NK-92 (cell line): Measurements from ENCODE around the gene MEGF9.
"Not testable (repeated sequence)": the region's sequence is repeated elsewhere in the genome, so short reads cannot be mapped to it uniquely, and the experiment has no call there.

Experiments used
- DNase-seq: peaks from one replicate; lab custom pipeline; 2025; ENCODE audit not compliant: unreplicated experiment; lab: John Stamatoyannopoulos, UW

MEGF9 gene

DNA sequence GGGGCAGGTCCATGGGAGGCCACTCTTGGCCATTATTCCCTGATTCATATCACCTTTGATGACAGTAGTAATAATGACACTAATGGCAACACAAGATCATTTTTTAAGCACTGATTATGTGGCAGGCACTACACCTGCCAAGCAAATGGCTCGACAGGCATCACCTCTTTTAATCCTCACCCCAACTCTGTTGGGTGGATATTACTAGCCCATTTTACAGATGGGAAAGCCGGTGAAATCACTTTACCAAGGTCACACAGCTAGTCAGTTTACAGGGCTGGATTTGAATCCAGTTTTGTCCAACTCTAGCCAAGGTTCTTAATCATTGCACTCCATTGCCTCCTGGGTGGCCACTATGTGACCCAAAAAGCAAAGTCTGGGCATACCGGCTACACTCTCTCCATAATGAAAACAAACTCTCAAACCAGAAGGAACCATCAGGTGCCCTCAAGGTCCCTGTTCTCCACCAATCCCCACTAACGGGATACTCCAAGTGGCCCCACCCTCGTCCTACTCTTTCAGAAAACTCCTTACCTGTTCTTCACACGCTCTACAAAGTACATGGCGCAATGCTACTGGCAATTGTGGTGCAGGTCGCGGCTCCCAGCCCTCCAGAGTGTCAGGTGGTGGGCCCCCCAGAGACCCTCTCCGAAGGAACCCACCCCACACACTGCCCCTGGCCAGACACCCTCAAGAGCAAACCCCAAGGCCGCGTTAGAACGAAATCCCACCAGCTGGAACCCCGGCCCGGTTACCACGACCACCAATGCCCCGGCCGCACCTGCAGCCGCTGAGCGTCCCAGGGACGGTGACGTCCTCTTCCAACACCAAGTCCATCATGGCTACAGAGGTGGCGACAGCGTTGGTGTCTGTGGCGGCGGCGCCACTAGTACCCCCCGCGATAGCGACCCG lies 134.9 kb downstream of the MEGF9 start:
- no peak for DNase-seq

- no peak for DNase-seq
Observed at GRCh38 chr9:120574473-120574872, 139.8 kb downstream of the MEGF9 start.

- no peak for DNase-seq
Observed at GRCh38 chr9:120572472-120572871, 141.8 kb downstream of the MEGF9 start.

DNA sequence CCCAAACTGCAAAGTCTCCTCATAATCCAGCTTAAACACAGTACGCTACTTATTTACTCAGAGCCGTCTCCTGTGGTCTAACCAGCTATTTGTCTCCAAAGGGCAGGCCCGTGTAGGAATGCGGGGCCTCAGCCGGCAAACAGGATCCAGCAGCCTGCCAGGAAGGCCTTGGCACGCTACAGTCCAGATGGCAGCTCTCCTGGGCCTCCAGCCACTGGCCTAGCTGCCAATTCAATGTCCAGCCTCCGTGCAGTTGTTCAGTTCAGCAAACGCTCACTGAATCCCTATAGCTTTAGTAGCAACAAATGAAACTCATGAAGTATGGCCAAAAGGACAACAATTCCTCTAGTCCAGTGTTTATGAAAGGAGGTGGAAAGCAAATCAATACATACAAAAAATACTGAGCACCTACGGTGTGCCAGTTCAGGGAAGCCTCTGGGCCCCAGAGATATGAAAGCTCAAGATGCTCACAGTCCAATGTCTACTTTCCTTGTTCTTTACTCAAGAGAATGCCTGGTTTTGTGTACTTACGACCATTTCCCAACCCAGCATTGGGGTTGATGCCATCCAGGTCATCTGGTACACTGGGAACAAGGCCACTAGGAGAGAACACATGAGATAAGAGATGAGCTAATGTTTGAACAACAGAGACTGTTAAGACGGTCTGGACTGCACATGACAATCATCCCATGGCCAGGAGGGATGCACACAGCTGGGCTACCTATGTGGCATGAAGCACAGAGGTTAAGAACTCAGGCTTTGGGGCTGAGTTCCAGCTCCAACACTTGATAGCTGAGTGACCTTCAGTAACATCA lies 142.6 kb downstream of the MEGF9 start:
- DNase-seq, result no peak

DNA sequence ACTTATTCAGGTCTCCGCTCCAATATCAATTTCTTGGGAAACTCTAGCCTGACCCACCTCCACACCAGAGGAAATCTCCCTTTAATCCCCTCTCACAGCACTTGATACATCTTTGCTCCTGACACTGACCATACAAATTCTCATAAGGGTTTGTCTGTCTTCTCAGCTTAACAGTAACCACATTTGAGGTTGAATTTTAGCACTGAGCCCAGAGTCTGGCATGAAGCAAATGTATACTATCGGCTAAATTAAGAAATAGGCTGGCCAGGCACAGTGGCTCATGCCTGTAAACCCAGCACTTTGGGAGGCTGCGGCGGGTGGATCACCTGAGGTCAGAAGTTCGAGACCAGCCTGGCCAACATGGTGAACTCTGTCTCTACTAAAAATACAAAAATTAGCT lies 144.0 kb downstream of the MEGF9 start:
- no peak for DNase-seq

DNA sequence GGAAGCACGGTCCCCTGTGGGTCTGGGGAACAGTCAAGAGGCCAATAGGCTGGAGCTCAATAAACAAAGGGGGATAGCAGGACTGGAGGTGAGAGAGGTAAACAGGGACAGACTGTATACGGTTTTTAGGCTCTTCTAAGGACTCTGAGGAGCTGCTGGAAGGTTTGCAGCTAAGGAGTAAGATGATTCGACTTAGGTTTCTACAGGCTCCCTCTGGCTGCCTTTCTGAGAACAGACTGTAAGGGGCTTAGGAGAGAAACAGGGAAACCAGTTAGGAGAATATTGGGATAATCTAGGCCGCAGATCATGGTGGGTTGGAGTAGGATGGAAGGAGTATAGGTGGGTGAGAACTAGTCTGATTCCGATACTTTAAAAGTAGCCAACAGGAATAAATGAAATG lies 144.7 kb downstream of the MEGF9 start:
- DNase-seq, result no peak

- DNase-seq, result no peak
Observed at GRCh38 chr9:120568816-120569215, 145.5 kb downstream of the MEGF9 start.

- no peak for DNase-seq
Observed at GRCh38 chr9:120567874-120568273, 146.4 kb downstream of the MEGF9 start.

- DNase-seq, result no peak
Observed at GRCh38 chr9:120567081-120567480, 147.2 kb downstream of the MEGF9 start.

DNA sequence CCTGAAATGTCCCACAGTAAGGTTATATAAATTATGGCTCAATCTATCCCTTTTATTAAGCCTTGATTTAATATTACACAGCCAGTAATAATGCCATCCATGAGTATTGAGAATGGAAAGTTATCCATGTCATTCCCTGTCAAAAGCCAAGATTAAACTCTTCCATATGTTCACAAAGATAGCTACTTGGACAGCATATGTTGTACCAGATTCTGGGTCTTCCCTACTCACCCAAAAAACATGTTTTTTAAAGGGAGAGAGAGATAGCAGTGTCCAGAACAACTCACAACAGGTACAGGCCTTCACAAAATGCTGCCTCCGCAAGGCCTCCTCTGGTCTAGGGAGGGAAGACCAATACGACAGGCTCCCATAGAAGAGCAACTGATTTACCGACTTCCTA lies 149.7 kb downstream of the MEGF9 start:
- no peak for DNase-seq

GRCh38 chr9:120562861-120563443 lies 151.3 kb downstream of the MEGF9 start:
- DNase-seq, result no peak

DNA sequence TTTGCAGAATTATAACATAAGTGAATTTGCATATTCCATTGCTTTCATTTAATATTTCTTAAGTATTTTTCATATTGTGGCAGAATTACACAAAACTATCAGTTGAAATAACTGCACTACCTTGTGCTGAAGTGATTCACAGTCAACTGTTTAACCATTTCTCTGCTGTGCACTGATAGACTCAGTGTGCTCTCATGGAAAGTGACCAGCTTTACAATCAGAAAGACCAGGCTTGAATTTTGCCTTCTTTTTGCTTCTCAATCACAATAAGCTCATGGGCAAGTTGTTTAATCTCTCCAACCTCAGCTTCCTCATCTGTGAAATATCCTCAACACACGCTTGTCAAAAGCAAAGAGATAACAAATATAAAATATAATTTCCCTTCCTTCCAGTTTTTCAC lies 152.6 kb downstream of the MEGF9 start:
- no peak for DNase-seq

DNA sequence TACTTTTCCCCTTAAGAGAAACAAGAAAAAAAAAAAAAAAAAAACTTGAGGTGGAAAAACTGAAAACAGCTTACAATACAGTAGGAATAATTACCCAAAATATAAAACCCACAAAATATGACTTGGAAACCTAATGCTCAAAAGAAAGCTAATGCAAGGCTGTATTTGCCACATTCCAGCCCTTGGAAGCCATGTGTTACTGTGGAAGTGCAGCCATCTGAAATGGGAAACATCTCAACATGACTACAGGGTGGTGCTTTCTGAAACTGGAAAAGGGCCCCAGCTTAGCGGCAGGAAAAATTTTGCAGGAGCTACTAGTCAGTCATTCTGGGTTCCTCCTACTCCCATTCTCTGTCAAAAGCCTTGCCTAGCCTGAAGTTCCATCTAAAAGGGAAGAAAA lies 154.7 kb downstream of the MEGF9 start:
- no peak for DNase-seq

DNA sequence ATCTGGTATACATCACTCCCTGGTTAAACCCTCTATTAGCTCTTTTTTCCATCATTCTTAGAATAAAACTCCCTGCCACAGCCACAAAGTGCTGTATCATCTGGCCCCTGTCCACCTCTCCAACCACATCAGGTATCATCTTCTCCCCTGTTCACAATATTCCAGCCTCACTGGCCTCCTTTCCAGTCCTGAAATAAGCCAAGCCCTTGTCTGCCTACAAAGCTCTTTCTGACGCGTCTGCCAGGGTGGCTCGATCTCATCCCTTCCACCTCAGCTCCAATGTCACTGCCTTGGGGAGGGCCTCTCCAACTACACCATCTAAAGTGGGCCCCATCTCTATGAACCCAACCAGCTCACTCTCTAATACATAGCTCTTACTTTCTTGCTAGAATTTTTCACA lies 155.8 kb downstream of the MEGF9 start:
- no peak for DNase-seq

GRCh38 chr9:120557205-120557604 lies 157.1 kb downstream of the MEGF9 start:
- DNase-seq, result no peak

DNA sequence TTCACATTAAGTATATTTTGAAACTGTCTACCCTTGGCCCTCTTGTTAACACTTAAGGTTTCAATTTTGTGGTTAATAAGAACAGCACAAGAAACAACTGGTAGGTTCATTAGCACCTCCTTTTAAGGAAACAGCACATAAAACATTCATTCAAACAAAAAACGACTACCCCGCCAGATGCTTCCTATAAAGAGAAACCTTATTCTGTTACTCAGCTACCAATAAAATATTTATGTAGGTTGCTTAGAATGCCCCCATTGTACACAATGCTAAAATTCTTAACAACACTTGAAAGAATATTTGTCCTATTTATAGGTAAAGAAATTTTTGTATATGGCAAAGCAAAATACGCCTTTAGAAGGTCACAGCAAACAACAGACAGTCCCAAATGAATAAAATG lies 157.5 kb downstream of the MEGF9 start:
- no peak for DNase-seq

DNA sequence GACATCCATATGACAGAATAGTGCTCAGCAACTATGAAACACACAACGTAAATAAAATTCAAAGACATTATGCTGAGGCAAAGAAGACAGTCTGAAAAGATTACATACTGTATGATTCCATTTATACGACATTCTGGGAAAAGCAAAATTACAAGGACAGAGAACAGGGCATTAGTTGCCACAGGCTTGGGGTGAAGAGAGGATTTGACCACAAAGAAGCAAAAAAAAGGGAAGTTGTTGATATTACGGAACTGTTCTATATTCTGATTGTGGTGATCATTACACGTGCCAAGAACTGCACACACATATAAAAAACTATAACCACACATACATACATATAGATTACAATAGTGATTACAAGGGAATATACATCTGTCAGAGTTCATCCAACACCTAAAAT lies 158.4 kb downstream of the MEGF9 start:
- no peak for DNase-seq

GRCh38 chr9:120552210-120552704 lies 162.0 kb downstream of the MEGF9 start:
- not testable (repeated sequence) for DNase-seq
